ENCODE data around the gene ESPL1.

DNA sequence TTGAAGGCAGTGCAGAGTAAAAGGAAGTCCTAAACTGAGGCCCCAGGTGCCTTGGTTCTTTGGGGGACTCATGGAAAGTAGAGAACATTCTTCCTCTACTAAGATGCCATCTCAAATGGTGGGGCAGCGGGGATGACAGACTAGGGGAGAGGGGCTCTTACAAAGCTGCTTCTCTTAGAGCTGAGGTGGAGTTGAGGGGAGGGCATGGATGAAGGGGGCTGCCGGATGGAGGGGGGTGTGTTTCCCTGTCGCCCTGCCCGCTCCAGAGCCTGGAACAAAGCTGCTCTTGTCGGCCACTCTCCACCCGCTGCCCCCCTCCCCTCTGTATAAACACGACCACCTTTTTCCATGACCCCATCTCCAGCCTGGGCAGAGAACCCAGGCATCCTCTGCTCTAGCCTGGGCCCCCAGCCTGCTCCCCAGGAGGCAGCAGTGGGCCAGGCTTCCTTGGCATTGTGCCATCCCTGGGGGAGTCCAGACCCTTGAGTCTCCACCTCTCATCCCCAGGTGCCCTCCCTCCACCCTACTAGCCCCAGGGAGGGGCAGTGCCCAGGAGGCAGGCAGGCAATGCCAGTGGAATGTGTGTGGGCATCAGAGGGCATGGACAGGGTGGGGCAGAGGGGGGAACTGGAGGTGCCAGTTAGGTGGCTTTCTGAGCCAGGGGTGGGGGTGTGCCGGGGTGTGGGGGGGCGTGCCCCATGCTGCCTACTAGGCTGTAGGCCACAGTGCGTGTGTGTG lies 37.8 kb upstream of the ESPL1 start:
- TF ChIP-seq, protein P1, sequence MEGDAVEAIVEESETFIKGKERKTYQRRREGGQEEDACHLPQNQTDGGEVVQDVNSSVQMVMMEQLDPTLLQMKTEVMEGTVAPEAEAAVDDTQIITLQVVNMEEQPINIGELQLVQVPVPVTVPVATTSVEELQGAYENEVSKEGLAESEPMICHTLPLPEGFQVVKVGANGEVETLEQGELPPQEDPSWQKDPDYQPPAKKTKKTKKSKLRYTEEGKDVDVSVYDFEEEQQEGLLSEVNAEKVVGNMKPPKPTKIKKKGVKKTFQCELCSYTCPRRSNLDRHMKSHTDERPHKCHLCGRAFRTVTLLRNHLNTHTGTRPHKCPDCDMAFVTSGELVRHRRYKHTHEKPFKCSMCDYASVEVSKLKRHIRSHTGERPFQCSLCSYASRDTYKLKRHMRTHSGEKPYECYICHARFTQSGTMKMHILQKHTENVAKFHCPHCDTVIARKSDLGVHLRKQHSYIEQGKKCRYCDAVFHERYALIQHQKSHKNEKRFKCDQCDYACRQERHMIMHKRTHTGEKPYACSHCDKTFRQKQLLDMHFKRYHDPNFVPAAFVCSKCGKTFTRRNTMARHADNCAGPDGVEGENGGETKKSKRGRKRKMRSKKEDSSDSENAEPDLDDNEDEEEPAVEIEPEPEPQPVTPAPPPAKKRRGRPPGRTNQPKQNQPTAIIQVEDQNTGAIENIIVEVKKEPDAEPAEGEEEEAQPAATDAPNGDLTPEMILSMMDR (conservative IDR thresholded peaks at IDR 0.05; ENCODE audit: low read length), result no peak
- no peak for TF ChIP-seq EZH2phosphoT487 (IDR thresholded peaks at IDR 0.05; ENCODE audit: borderline replicate concordance, low read depth, low read length)

All from OCI-LY7 (cell line).